Activated T-cell treated with anti-CD3 and anti-CD28 coated beads for 1 hour (primary cell): ENCODE results near the gene NRN1L.
"Not testable (repeated sequence)": the region's sequence is repeated elsewhere in the genome, so short reads cannot be mapped to it uniquely, and the experiment has no call there.

ENCODE experiments used
- DNase-seq: peaks from one replicate; pipeline ENCODE4 v3.0.0-alpha.2; 2020; ENCODE audit warnings: low read depth

The NRN1L gene

GRCh38 chr16:67860589-67861398 is 23.9 kb upstream of the NRN1L start:
- DNase-seq = no peak

GRCh38 chr16:67861877-67862276 is 22.8 kb upstream of the NRN1L start:
- DNase-seq = no peak

GRCh38 chr16:67862623-67863583 is 21.8 kb upstream of the NRN1L start:
- DNase-seq = no peak

GRCh38 chr16:67864044-67864443 is 20.6 kb upstream of the NRN1L start:
- not testable (repeated sequence) for DNase-seq

- no peak for DNase-seq
These were observed 20.1 kb upstream of the NRN1L start for GRCh38 chr16:67864594-67864993.

- no peak for DNase-seq
These were observed 19.4 kb upstream of the NRN1L start for GRCh38 chr16:67865318-67865717.

- no peak for DNase-seq
These were observed 16.4 kb upstream of the NRN1L start for GRCh38 chr16:67868290-67868689.

GRCh38 chr16:67869653-67870052 is 15.0 kb upstream of the NRN1L start:
- no peak for DNase-seq

- no peak for DNase-seq
These were observed 13.4 kb upstream of the NRN1L start for GRCh38 chr16:67871256-67871655.

- DNase-seq = no peak
These were observed 12.5 kb upstream of the NRN1L start for GRCh38 chr16:67872131-67872630.

GRCh38 chr16:67872631-67873434 is 11.9 kb upstream of the NRN1L start, which contains the start of gene EDC4:
Gene EDC4 (plus strand): TSS chr16:67873052. CDS start chr16:67873262, 210 bp downstream.
- DNase-seq = peak; percentile 81

- no peak for DNase-seq
These were observed 11.0 kb upstream of the NRN1L start for GRCh38 chr16:67873435-67874370.

- DNase-seq = no peak
These were observed 10.3 kb upstream of the NRN1L start for GRCh38 chr16:67874372-67874771.

- DNase-seq = no peak
These were observed 7.6 kb upstream of the NRN1L start for GRCh38 chr16:67877064-67877463.

GRCh38 chr16:67878232-67878631 is 6.5 kb upstream of the NRN1L start:
- DNase-seq = no peak

- DNase-seq = no peak
These were observed 5.8 kb upstream of the NRN1L start for GRCh38 chr16:67878846-67879245.

- no peak for DNase-seq
These were observed 5.2 kb upstream of the NRN1L start for GRCh38 chr16:67879462-67879861.

- DNase-seq = no peak
These were observed 4.7 kb upstream of the NRN1L start for GRCh38 chr16:67879936-67880335.

- DNase-seq = no peak
These were observed 4.1 kb upstream of the NRN1L start for GRCh38 chr16:67880584-67880983.

- no peak for DNase-seq
These were observed 3.0 kb upstream of the NRN1L start for GRCh38 chr16:67881621-67882161.
